ENCODE data around the gene ADAD2.
"Not testable (repeated sequence)": the region's sequence is repeated elsewhere in the genome, so short reads cannot be mapped to it uniquely, and the experiment has no call there.

Gene ADAD2

DNA sequence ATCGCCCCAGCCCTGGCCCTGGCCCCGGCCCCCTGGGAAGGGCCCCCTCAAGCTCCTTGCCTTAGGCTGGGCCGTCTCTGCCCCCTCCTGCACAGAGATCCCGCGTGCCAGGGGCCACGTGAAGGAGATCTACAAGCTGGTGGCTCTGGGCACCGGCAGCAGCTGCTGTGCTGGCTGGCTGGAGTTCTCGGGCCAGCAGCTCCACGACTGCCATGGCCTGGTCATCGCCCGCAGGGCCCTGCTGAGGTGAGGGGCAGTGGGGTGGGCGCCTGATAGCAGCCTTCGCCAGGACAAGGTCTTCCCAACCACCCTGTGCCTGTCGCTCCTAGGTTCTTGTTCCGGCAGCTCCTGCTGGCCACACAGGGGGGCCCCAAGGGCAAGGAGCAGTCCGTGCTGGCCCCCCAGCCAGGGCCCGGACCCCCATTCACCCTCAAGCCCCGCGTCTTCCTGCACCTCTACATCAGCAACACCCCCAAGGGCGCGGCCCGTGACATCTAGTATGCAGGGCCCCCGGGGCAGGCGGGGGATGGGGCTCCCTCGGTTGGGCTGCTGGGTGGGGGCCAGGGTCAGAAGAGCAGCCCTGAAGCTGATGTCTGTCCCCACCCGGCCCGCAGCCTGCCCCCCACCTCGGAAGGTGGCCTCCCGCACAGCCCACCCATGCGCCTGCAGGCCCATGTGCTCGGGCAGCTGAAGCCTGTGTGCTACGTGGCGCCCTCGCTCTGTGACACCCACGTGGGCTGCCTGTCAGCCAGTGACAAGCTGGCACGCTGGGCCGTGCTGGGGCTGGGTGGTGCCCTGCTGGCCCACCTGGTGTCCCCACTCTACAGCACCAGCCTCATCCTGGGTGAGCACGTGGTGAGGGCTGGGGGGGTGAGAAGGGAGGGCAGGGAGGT lies 4.5 kb downstream of the ADAD2 start:
- no peak for DNase-seq (ENCODE audit: low read depth, low spot score)

DNA sequence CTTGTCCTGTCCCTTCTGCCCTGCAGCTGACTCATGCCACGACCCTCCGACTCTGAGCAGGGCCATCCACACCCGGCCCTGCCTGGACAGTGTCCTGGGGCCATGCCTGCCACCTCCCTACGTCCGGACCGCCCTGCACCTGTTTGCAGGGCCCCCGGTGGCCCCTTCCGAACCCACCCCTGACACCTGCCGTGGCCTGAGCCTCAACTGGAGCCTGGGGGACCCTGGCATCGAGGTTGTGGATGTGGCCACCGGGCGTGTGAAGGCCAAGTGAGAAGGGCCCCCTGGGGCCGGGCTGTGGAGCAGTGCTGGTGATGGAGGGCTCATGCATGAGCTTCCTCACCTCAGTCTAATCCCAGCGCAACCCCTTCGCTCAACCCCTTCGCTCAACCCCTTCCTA lies 5.1 kb downstream of the ADAD2 start:
- DNase-seq (ENCODE audit: low read depth, low spot score), result no peak

DNA sequence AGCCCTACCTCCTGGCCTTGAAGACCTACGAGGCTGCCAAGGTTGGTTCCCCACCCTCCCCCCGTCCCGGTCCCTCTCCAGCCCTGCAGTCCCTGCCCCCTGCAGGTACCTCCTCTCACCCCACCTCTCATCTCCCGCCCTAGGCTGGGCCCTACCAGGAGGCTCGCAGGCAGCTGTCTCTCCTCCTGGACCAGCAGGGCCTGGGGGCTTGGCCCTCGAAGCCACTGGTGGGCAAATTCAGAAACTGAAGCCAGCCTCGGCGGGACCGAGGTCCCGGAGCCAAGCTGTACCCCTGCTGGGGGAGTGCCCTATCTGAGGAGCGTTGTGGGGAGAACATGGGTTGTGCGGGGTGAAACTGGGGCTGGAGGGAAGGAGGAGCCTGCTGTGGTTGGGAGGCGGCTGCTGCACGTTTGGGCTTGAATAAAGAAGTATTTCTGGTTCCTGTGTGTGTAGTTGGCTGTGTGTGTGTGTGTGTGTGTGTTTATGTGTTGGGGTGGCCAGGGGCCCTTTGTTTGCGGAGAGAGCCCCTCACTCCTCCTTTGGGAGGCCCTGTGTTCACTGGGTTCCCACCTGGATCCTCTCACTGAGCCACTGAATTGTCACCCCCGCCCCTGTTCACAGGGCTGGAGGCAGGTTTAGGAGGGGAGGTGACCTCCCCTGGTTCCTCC lies 5.9 kb downstream of the ADAD2 start:
- DNase-seq (ENCODE audit: low read depth, low spot score), result no peak

DNA sequence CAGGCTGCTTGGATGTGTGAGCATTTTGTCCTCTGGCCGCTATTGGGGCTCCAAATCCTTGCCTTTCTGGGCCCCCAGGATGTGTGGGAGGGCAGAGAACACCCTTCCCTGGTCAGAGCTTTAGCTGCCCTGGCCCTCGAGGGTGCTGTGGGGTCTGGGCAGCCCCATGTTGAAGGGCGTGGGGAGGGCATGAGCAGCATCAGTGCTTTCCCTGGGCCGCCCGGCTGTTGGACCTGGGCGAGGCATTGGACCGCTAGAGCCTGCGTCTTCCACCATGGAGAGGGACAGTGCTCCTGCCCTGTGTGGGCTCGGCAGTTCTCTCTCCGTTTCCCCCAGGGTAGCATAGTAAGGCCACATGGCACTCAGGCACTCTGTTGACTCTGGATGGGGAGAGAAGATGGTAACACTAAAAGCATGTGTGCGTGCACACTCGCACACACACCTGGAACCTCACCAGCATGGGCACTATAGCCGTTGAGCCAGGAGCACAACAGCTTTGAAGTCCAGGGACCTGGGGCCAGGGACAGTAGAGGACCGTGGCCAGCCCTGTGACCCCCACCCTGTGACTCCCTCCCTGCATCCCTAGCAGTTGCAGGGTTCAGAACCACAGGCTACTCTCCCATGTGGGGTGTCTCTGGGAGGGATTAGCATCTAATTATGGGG lies 6.6 kb downstream of the ADAD2 start:
- DNase-seq (ENCODE audit: low read depth, low spot score), result no peak

DNA sequence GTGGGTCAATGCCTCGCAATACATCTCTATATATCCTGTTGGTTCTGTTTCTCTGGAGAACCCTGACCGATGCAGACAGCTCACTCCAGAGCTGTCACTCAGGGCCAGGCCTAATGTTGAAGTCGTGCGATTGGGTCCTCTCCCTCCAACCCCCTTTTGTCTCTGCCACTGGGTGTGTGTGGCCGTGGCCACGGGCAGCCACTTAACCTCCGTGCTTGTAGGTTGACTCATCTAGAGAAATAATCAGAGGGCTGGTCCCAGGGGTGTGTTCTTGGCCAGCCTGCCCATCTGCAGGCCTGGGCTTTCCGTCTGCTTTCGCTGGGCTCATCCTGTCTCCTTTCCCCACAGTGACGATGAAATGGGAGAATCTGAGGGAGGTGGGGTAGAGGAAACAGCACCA lies 7.4 kb downstream of the ADAD2 start:
- no peak for DNase-seq (ENCODE audit: low read depth, low spot score)

DNA sequence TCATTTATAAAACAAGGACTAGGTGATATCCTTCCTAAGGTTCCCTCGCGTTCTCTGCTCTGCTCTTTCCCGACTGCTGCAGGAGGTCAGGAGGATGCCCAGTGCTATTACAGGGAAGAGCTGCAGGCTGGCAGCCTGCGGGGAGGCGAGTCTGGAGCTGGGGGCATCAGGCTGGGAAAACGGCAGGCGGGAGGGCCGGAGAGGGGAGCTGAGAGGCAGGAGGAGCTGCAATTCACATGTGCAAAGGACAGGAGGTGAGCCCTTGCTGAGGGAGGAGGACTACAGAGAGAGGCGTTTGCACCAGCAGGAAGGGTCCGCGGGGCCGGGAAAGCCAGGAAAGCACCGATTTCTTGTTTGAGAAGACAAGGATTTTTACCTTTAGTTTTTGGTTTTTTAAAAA lies 8.1 kb downstream of the ADAD2 start:
- no peak for DNase-seq (ENCODE audit: low read depth, low spot score)

DNA sequence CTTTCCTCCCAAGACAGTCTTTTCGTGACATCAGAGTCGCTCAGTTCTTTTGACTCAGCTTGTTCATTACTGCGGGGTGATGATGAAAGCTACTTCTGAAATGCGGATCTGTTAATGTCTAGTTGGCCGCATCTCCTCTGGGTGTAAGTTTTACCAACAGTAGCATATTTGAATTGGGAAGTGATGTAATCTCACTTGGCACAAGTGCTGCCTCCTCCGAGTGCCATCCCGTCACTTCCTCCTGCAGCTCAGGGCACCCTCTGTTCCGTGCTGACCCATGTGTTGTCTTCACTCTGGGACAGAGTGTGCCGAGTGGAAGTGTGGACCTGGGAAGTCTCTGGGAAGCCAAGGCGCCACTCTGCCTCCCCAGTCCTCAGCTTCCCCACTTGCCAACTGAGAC lies 8.9 kb downstream of the ADAD2 start:
- no peak for DNase-seq (ENCODE audit: low read depth, low spot score)

DNA sequence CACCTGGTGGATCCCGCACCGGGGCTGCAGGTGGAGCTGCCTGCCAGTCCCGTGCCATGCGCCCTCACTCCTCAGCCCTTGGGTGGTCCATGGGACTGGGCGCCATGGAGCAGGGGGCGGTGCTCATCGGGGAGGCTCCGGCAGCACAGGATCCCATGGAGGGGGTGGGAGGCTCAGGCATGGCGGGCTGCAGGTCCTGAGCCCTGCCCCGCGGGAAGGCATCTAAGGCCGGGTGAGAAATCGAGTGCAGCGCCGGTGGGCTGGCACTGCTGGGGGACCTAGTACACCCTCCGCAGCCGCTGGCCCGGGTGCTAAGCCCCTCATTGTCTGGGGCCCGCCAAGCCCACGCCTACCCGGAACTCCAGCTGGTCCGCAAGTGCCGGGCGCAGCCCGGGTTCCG lies 13.6 kb downstream of the ADAD2 start:
- not testable (repeated sequence) for DNase-seq (ENCODE audit: low read depth, low spot score)

DNA sequence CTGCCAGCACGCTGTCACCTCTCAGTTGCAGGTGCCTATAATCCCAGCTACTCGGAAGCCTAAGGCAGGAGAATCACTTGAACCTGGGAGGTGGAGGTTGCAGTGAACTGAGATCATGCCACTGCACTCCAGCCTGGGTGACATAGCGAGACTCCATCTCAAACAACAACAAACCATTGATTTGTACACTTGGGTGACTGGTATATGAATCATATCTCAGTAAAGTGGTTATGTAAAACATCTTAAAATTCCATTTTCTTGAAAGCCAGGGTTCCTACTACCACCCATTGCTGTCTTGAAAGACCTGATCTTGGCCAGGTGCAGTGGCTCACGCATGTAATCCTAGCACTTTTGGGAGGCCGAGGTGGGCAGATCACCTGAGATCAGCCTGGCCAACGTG lies 14.2 kb downstream of the ADAD2 start:
- DNase-seq (ENCODE audit: low read depth, low spot score), result not testable (repeated sequence)

DNA sequence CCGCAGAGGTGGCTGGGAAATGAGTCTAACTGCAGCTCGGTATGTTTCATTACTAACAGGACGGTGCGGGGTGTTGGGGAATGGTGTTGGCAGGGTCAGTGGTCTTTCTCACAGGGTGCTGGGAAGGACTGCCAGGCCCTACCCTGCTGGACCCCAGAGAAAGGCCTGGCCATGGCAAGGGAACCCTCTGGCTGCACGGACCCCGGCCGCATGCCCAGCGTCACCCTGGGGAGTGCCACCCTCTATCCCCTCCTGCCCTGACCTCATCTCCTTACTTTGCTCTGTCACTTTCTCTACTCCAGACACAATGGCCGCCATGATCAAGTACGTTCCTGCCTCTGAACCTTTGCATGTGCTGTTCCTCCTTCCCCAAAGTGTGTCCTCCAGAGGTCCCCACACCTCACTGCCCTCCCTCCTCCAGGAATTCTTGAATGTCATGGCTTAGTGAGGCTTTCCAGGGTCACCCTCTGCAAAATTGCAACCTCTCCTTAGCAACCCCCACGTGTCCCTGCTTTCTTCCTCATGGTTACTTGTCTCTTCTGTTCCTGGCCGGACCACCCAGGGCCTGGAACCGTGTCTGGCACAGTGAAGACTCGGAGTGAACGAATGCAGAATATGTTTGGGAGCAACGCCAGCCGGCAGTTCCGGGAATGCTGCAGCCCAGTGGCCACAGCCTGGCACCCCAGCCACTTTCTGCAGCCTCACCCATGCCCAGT lies 15.2 kb downstream of the ADAD2 start:
- DNase-seq (ENCODE audit: low read depth, low spot score), result no peak

DNA sequence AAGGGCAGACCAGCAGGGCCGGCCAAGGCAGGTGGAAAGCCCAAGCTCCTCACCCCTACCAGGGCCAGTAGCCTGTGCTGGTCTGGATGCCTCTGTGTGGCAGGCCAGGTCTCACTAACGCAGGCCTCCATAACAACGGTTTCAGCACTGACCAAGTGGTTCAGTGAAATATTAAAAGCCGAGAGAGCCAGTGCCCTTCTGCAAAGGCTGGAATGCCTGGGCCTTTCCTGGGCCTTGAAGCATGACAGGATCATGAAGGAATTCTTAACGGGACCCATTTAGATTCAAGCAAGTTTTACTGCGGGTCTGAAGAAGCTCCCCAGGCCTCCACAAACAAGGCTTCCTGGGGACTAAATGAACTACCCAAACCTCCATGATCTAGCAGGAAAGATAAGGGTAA lies 16.3 kb downstream of the ADAD2 start:
- no peak for DNase-seq (ENCODE audit: low read depth, low spot score)

DNA sequence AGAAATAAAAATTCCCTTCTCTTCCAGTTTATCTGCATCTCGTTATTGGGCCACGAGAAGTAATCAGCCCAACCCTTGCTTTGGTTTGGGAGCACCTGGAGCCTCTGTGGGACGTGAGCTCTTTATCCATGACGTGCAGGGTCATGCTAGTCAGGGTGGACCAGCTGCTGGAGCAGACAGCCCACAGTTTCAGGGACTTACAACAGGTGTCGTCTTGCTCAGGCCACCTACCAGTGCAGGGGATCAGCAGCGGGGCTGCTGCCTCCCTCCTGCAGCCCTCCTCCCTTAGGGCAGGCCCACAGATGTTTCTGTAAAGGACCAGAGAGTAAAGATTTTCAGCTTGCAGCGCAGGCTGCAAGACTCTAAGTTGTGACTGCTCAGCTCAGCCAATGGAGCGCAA lies 16.9 kb downstream of the ADAD2 start:
- no peak for DNase-seq (ENCODE audit: low read depth, low spot score)

DNA sequence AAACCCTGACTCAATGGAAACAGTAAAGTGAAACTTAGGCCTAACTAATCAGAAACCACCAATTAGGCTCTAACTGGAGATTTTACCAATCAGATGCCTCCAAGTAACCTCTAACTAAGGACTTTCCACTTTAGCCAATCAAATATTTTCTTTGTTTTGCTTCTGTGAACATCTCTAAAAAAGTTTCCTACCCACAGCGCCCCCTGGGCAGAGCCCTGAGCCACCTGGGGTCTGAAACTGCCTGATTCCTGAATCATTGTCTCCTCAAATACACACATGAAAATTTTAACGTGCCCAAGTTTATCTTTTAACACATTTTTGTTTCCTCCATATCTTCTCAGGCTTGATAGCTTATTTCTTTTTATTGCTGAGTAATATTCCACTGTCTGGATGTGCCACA lies 19.0 kb downstream of the ADAD2 start:
- no peak for DNase-seq (ENCODE audit: low read depth, low spot score)

DNA sequence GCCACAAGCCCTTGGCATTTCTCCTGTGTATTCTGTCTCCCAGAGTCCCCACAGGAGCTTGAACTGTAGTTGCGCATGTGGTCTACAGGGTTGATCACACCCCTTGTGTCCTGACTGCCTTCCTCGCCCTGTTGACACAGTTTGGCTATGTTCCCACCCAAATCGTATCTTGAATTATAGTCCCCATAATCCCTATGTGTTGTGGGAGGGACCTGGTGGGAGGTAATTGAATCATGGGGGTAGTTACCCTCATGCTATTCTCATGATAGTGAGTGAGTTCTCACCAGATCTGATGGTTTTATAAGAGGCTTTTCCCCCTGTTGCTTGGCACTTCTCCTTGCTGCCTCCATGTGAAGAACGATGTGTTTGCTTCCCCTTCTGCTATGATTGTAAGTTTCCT lies 21.2 kb downstream of the ADAD2 start:
- DNase-seq (ENCODE audit: low read depth, low spot score), result no peak

DNA sequence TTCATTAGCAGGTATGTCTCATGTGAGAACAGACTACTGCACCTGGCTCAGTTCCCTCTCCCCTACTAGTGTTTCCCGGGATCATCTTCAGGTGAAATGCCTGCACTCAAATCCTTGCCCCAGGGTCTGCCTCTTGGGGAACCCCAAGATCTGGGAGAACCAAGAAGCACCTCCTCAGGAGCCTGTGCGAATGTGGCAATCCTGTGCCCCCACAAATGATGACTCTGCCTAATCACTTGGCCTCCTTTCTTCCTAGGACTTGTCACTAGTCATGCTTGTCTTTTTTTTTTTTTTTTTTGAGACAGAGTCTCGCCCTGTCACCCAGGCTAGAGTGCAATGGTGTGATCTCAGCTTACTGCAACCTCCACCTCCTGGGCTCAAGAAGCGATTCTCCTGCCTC lies 21.7 kb downstream of the ADAD2 start:
- no peak for DNase-seq (ENCODE audit: low read depth, low spot score)

DNA sequence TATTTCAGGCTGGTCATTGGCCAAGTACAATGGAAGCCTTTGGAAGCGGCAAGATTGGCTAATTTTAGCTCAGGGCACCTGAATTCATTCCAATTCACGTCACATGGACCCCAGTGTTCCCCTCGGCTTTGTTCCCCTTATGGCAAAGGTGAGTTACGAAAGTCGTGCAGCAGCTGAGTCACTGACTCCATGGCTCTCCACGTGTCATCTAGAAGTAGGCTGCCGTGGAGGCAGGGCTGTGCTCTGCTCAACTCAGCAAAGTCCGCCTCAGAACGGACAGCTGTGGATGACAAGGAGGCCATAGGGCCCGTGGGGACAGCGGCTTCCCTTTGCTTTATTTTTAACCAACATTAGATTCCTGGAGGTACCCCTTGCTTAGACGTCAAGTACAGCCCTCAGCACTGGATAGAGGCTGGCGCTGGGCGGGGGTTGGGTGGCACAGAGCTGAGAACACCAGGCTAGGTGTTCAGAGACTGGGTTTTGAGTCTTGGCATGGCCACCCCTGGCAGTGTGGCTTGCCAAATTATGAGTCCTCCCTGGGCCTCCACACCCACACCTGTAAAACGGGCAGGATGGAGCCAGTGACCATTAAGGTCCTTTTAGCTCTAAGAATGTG lies 23.6 kb downstream of the ADAD2 start:
- no peak for DNase-seq (ENCODE audit: low read depth, low spot score)

DNA sequence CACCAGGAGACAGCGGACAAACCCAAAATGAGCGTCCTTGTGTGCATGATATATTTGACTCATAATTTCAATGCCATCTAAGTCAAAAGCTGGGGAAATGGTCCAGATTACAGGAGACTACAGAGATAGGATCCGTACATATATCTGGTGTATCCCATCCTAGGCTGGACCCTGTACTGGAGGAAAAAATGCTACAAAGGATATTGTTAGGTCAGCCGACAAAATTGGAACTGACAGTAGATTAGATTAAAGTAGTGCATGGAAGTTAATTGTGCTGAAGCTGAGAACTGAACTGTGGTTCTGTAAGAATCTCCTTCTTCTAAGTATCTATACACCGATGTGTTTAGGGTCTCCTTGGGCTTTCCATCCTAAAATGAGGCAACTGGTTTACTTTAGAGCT lies 24.6 kb downstream of the ADAD2 start:
- DNase-seq (ENCODE audit: low read depth, low spot score), result no peak

DNA sequence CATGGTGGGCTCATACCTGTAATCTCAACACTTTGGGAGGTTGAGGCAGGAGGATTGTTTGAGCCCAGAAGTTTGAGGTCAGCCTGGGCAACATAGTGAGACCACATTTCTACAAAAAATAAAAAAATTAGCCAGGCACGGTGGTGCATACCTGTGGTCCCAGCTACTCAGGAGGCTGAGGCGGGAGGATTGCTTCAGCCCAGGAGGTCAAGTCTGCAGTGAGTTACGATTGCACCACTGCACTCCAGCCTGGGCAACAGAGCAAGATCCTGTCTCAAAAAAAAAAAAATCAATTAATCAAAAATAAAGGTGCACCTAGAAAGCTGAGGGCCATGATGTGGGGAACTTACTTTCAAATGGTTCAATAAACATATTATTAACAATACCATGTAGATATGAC lies 25.2 kb downstream of the ADAD2 start:
- not testable (repeated sequence) for DNase-seq (ENCODE audit: low read depth, low spot score)

DNA sequence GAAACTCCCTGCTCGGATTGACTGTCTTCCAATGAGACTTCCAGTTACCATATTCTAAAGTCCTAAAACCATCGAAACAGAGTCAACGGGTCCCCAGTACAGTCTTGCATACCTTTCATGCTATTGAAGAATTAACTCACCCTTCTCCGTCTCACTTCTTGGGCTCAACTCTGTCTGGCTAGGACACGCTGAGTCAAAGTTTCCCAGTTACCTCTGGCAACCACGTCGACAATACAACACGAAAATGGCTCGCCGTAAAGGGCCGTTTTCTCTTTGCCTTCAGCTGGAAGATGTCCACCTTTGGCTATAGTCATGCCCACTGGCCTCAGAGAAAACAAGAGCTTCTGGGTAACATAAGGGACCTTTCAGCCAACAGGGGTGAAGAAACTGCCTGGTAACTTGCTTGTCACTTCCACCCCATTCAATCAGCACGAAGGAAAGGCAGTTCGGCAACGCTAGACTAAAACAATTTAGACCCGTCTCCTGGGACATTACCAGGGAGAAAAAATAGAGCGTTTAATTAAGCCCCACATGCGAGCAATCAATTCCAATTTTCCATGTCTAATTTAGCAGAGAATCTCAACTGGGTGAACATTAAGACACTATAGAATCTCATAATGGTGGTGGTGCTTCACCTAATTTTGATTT lies 27.3 kb downstream of the ADAD2 start:
- no peak for DNase-seq (ENCODE audit: low read depth, low spot score)

DNA sequence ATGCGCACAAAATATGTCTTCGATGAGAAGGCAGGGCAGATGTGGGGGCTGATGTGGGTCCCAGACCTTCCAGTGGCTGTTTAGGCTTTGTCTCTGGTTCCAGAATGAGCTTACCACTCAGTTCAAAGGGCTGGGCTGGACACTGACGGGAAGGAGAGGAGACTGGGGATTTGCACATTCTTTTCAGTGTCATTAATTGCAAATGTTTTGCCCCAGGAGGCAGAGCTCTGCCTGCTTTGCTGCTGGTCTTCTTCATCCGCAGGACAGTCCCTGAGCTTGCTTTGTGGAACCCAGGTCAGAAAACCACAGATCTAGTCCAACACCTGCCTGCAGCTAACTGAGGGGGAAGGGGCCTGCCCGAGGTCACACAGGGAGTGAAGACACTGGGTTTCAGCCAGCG lies 28.0 kb downstream of the ADAD2 start:
- no peak for DNase-seq (ENCODE audit: low read depth, low spot score)

DNA sequence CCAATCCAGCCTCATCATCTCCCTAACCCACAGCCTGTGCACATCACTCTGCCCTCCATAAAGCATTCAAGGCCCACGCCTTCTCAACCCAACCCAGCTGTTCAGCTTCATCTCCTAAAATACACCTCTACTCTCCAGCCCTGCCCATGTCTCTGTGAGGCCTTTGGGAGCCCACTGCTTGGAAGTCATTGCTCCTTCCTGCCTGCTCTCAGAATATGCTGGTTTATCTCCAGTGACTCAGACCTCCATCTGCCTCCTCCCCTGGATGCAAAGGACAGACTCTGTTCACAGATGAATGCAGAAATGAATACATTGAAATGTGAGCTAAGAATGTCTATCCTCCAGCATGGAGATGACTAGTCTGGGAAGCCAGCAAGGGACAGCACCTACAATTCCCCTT lies 29.9 kb downstream of the ADAD2 start:
- DNase-seq (ENCODE audit: low read depth, low spot score), result no peak

Data from activated CD4-positive, CD25-positive, alpha-beta regulatory T cell treated with anti-CD3 and anti-CD28 coated beads, Interleukin-2, amount 50 U/mL, for 16 hours (primary cell).